M059J (cell line): Measurements from ENCODE around the gene RABL6. TPM values are rescaled to one million over a fixed set of nuclear protein-coding genes. Genes with fewer than 3 reads are reported as not detected.

Experiments
- DNase-seq: peaks from one replicate; pipeline ENCODE4 v3.0.0-alpha.2; 2012; ENCODE audit warnings: low read depth
- total RNA-seq: library from RNA; depleted of rRNA; stranded (reverse); fragments of >200 nt; shearing (Covaris generic); gene quantifications from 2 replicates; pipeline ENCODE4 v1.2.3, GENCODE V29; 2014

Gene RABL6
- total RNA-seq, 1 experiment from 2014 or later = 75.4 TPM

GRCh38 chr9:136846376-136847087, 38.8 kb downstream of the RABL6 start:
- no peak for DNase-seq

- no peak for DNase-seq
Observed at GRCh38 chr9:136847088-136847825, 39.5 kb downstream of the RABL6 start.

GRCh38 chr9:136847826-136848392, 40.2 kb downstream of the RABL6 start:
- peak; percentile 46 for DNase-seq

GRCh38 chr9:136848393-136849037, 40.8 kb downstream of the RABL6 start:
- DNase-seq = peak; percentile 55

- peak; percentile 98 for DNase-seq
Observed at GRCh38 chr9:136849038-136849959, 41.6 kb downstream of the RABL6 start, which contains the start of gene PHPT1. Gene PHPT1, plus strand, starts transcription at chr9:136849409. Its CDS starts 22 bp downstream, at chr9:136849431.

- no peak for DNase-seq
Observed at GRCh38 chr9:136849960-136850865, 42.5 kb downstream of the RABL6 start.

GRCh38 chr9:136850866-136851775, 43.4 kb downstream of the RABL6 start:
- no peak for DNase-seq

- no peak for DNase-seq
Observed at GRCh38 chr9:136851941-136852663, 44.4 kb downstream of the RABL6 start, which contains the start of gene MAMDC4. Gene MAMDC4, plus strand, starts transcription at chr9:136852346. Its CDS starts 71 bp downstream, at chr9:136852417.

GRCh38 chr9:136852664-136853595, 45.2 kb downstream of the RABL6 start:
- no peak for DNase-seq

- DNase-seq = no peak
Observed at GRCh38 chr9:136853596-136854112, 45.9 kb downstream of the RABL6 start.

GRCh38 chr9:136854113-136854841, 46.5 kb downstream of the RABL6 start:
- no peak for DNase-seq

- no peak for DNase-seq
Observed at GRCh38 chr9:136854842-136855460, 47.2 kb downstream of the RABL6 start.

GRCh38 chr9:136855461-136856078, 47.8 kb downstream of the RABL6 start:
- DNase-seq = no peak

- no peak for DNase-seq
Observed at GRCh38 chr9:136856079-136856476, 48.3 kb downstream of the RABL6 start.

GRCh38 chr9:136856541-136857141, 48.9 kb downstream of the RABL6 start:
- DNase-seq = no peak
